OCI-LY3 (cell line): ENCODE measurements around the gene NAV2.

ENCODE experiments used
- EZH2phosphoT487 ChIP-seq: fragments of 200-600 bp; shearing (Covaris generic); IDR thresholded peaks from 2 replicates; pipeline ENCODE4 v1.6.1; 2018; ENCODE audit warnings: antibody characterized with exemption, mixed run types, low read depth
- TF ChIP-seq, protein P1 (sequence below): fragments of 200-600, 300-600 bp; sonication (generic); IDR thresholded peaks from 2 replicates; pipeline ENCODE4 v1.5.1; 2014; ENCODE audit warnings: antibody characterized with exemption, low read length, low read depth

GRCh38 chr11:19691815-19692500 is 20.7 kb upstream of the NAV2 start:
- TF ChIP-seq, protein P1, sequence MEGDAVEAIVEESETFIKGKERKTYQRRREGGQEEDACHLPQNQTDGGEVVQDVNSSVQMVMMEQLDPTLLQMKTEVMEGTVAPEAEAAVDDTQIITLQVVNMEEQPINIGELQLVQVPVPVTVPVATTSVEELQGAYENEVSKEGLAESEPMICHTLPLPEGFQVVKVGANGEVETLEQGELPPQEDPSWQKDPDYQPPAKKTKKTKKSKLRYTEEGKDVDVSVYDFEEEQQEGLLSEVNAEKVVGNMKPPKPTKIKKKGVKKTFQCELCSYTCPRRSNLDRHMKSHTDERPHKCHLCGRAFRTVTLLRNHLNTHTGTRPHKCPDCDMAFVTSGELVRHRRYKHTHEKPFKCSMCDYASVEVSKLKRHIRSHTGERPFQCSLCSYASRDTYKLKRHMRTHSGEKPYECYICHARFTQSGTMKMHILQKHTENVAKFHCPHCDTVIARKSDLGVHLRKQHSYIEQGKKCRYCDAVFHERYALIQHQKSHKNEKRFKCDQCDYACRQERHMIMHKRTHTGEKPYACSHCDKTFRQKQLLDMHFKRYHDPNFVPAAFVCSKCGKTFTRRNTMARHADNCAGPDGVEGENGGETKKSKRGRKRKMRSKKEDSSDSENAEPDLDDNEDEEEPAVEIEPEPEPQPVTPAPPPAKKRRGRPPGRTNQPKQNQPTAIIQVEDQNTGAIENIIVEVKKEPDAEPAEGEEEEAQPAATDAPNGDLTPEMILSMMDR = no peak
- no peak for TF ChIP-seq EZH2phosphoT487
